Keratinocyte (primary cell): ENCODE measurements around the gene PRKCD. TPM values are rescaled to one million over a fixed set of nuclear protein-coding genes. Genes with fewer than 3 reads are reported as not detected.

Source experiments
- DNase-seq: peaks from one replicate; pipeline ENCODE4 v3.0.0-alpha.2; 2011; ENCODE audit warnings: low read depth, missing footprints, low spot score
- FAIRE-seq: peaks from 2 replicates; lab custom pipeline; 2011; peaks lifted over from hg19 to GRCh38; lab: Jason Lieb, UNC
- H2AFZ ChIP-seq: 2 replicates; pipeline ENCODE4 v1.6.0; 2012; ENCODE audit warnings: low read length, control low read depth, inconsistent platforms; ENCODE audit not compliant: control insufficient read depth
- H3K27ac ChIP-seq: 2 replicates; pipeline ENCODE4 v1.5.1; 2011; ENCODE audit warnings: low read length; ENCODE audit not compliant: control insufficient read depth, insufficient read depth
- H3K27me3 ChIP-seq: 3 replicates; pipeline ENCODE4 v1.6.0; 2011; ENCODE audit warnings: low read length; ENCODE audit not compliant: control insufficient read depth, insufficient read depth; ENCODE audit errors: extremely low read depth
- H3K36me3 ChIP-seq, 2 experiments: 2 replicates in 1 of 2; 3 replicates in 1 of 2; pipeline ENCODE4 v1.5.1; 2011; ENCODE audit warnings: low read length in 2 of 2, mild to moderate bottlenecking in 1 of 2; ENCODE audit not compliant: control insufficient read depth in 2 of 2, insufficient read depth in 2 of 2; ENCODE audit errors: extremely low read depth in 1 of 2
- H3K4me1 ChIP-seq: 3 replicates; pipeline ENCODE4 v1.5.1; 2011; ENCODE audit warnings: low read length; ENCODE audit not compliant: control insufficient read depth, insufficient read depth; ENCODE audit errors: extremely low read depth
- H3K4me2 ChIP-seq: 3 replicates; pipeline ENCODE4 v1.6.0; 2011; ENCODE audit warnings: low read depth, low read length; ENCODE audit not compliant: control insufficient read depth, insufficient read depth; ENCODE audit errors: extremely low read depth
- H3K4me3 ChIP-seq, 3 experiments: fragments of 200-600 bp in 1 of 3; sonication (generic) in 1 of 3; 2 replicates in 2 of 3; 3 replicates in 1 of 3; pipeline ENCODE4 v1.5.1; 2011 to 2016; ENCODE audit warnings: low read length in 3 of 3, mild to moderate bottlenecking in 3 of 3, control low read depth in 2 of 3, inconsistent platforms in 1 of 3, low read depth in 1 of 3, mixed read lengths in 1 of 3, mixed run types in 1 of 3, moderate library complexity in 1 of 3; ENCODE audit not compliant: control insufficient read depth in 2 of 3, insufficient read depth in 2 of 3; ENCODE audit errors: extremely low read depth in 1 of 3
- H3K79me2 ChIP-seq: 2 replicates; pipeline ENCODE4 v1.6.0; 2012; ENCODE audit warnings: low read length; ENCODE audit not compliant: control insufficient read depth, insufficient read depth
- H3K9ac ChIP-seq: 3 replicates; pipeline ENCODE4 v1.6.0; 2011; ENCODE audit warnings: low read length; ENCODE audit not compliant: control insufficient read depth, insufficient read depth; ENCODE audit errors: extremely low read depth
- H3K9me1 ChIP-seq: 3 replicates; pipeline ENCODE4 v1.6.0; 2011; ENCODE audit warnings: low read length; ENCODE audit not compliant: control insufficient read depth, insufficient read depth; ENCODE audit errors: extremely low read depth
- H3K9me3 ChIP-seq: 2 replicates; pipeline ENCODE4 v1.5.1; 2012; ENCODE audit warnings: low read depth, low read length; ENCODE audit not compliant: control insufficient read depth
- H4K20me1 ChIP-seq: 3 replicates; pipeline ENCODE4 v1.6.0; 2011; ENCODE audit warnings: low read length; ENCODE audit not compliant: control insufficient read depth, insufficient read depth; ENCODE audit errors: extremely low read depth
- CTCF ChIP-seq, 3 experiments: IDR thresholded peaks in 1 of 3; conservative IDR thresholded peaks in 1 of 3; optimal IDR thresholded peaks in 1 of 3; 2 replicates in 2 of 3; 3 replicates in 1 of 3; pipeline versions ENCODE3 to v1.5.1; 2011; ENCODE audit warnings: low read length in 3 of 3, mild to moderate bottlenecking in 3 of 3, moderate library complexity in 2 of 3, control low read depth in 1 of 3, inconsistent platforms in 1 of 3; ENCODE audit not compliant: insufficient read depth in 2 of 3; ENCODE audit errors: extremely low read depth in 1 of 3
- EZH2 ChIP-seq: IDR thresholded peaks from one replicate; pipeline ENCODE4 v1.6.1; 2012; ENCODE audit warnings: inconsistent platforms, mild to moderate bottlenecking, low read length, moderate library complexity
- dilution Hi-C: fragments of 300-500 bp; cut with MboI; formaldehyde crosslinking; loops from one replicate; pipeline ENCODE4 v1.7.0; 2020; ENCODE audit warnings: low sequenced_read_pairs; ENCODE audit not compliant: extremely low pct_ligation_motif_present
- polyA plus RNA-seq, 5 experiments: library from polyadenylated mRNA; depleted of rRNA in 3 of 5; stranded (reverse) in 3 of 5; stranded (forward) in 1 of 5; unstranded in 1 of 5; fragments of >200 nt; gene quantifications; 1 replicate in 1 of 5; 2 replicates in 3 of 5; 3 replicates in 1 of 5; pipeline versions ENCODE4 v1.2.1 to v1.2.3, GENCODE V29; 2011 to 2012; ENCODE audit warnings: missing spikeins in 2 of 5, low read depth in 1 of 5, low replicate concordance in 1 of 5

The PRKCD gene
- polyA plus RNA-seq, 1 donor (not counting 4 experiments of a cell fraction or from before 2014, with no cell fraction given): 25.1 TPM

GRCh38 chr3:53174346-53175250 is 13.6 kb downstream of the PRKCD start:
- Histone ChIP-seq H3K4me2 (no peak overlapping the region), H4K20me1 (peaks cover 2% of the 10 kb centered on the region), H3K27ac (no peak overlapping the region), H3K79me2 (peaks cover 5% of the 10 kb centered on the region), H2AFZ (no peak overlapping the region), H3K9me1 (no peaks in the 10 kb centered on the region), H3K27me3 (no peaks in the 10 kb centered on the region), H3K36me3 (peaks cover 3 to 18% of the 10 kb centered on the region in 2 experiments), H3K9me3 (no peaks in the 10 kb centered on the region), H3K4me1 (no peaks in the 10 kb centered on the region), H3K4me3 (no peak overlapping the region), H3K9ac (no peak overlapping the region)
- FAIRE-seq (no peak), DNase-seq (no peak)
- dilution Hi-C loops: no loop called here
- TF ChIP-seq CTCF (optimal IDR thresholded peaks at IDR 0.05 in 1 of 3, IDR thresholded peaks at IDR 0.05 in 1 of 3, conservative IDR thresholded peaks at IDR 0.05 in 1 of 3; ENCODE audit: extremely low read depth in 1 of 3, insufficient read depth in 2 of 3, low read length in 3 of 3) (no peak), EZH2 (no peak)

DNA sequence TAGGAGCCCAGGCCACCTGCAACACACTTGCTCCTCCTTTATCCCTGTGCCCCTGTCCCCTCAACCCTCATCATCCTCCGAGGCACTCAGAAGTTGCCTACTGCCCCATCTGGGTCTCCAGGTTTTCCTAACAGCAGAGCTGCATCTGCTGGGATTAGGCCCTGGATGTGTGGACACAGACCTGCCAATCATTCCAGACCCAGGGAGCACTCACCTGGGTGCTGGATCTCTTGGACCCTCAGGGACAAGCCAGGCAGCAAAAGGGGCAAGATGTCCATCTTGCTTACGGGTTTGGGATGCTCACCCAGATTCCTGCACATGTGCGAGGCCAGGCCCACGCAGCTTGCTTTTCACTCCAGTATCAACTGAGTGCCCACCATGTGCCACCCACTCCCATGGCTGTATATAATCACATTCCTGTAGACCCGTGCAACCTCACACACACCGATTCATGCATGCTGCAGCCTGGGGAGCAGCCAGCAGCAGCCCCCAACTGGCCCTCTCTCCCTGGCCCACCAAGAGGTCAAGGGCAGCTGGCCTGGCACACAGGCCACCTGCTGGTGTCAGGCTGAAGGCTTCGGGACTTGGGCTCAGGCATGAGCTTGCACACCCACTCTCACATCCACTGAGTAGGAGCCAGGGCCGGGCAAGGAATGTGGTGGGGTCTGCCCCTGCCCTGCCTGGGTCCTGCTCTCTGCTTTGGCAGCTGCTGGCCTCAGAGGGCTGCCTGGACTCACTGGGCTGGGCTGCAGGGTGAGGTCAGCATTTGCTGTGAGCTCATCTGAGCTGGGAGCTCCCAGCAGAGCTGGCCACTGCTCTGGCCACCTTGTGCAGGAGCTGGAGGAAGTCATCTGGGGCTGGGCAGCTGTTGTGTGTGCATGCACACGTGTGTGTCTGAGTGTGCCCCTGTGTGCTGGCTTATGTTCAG is 14.9 kb downstream of the PRKCD start:
- Histone ChIP-seq H4K20me1 (peaks cover 2% of the 10 kb centered on the region), H3K27me3 (no peaks in the 10 kb centered on the region), H2AFZ (no peak overlapping the region), H3K79me2 (no peaks in the 10 kb centered on the region), H3K27ac (no peak overlapping the region), H3K9ac (no peak overlapping the region), H3K9me1 (no peaks in the 10 kb centered on the region), H3K9me3 (no peaks in the 10 kb centered on the region), H3K36me3 (peaks cover 10 to 28% of the 10 kb centered on the region in 2 experiments), H3K4me3 (no peak overlapping the region), H3K4me2 (no peak overlapping the region), H3K4me1 (no peaks in the 10 kb centered on the region)
- dilution Hi-C loops: no loop called here
- DNase-seq (no peak), FAIRE-seq (no peak)
- no peak for TF ChIP-seq CTCF (optimal IDR thresholded peaks at IDR 0.05 in 1 of 3, IDR thresholded peaks at IDR 0.05 in 1 of 3, conservative IDR thresholded peaks at IDR 0.05 in 1 of 3; ENCODE audit: extremely low read depth in 1 of 3, insufficient read depth in 2 of 3, low read length in 3 of 3)
- TF ChIP-seq EZH2: no peak
